H1 (cell line): ENCODE data around the gene EPM2A. TPM values are rescaled to one million over a fixed set of nuclear protein-coding genes. Genes with fewer than 3 reads are reported as not detected.
"Not testable (repeated sequence)": the region's sequence is repeated elsewhere in the genome, so short reads cannot be mapped to it uniquely, and the experiment has no call there.

ENCODE experiments used
- CTCF ChIA-PET: fragments of 300-600 bp; sonication (Branson Sonifier 250); formaldehyde crosslinking; loops from one replicate; lab custom pipeline; 2021; ENCODE audit not compliant: partially characterized antibody; lab: Charles Lee
- POLR2A ChIA-PET: fragments of 300-600 bp; sonication (Branson Sonifier 250); formaldehyde crosslinking; loops from one replicate; lab custom pipeline; 2021; ENCODE audit warnings: inconsistent platforms; ENCODE audit not compliant: partially characterized antibody; lab: Charles Lee
- DNase-seq, 2 experiments: peaks; one replicate each; pipeline versions ENCODE4 v3.0.0 to v3.0.0-alpha.2; 2010 to 2022; ENCODE audit warnings: low spot score in 2 of 2, low read depth in 1 of 2, mixed read lengths in 1 of 2
- FAIRE-seq: peaks from 2 replicates; lab custom pipeline; 2011; peaks lifted over from hg19 to GRCh38; lab: Jason Lieb, UNC
- H2AFZ ChIP-seq: 2 replicates; pipeline ENCODE4 v1.8.1; 2012; ENCODE audit warnings: low read length, inconsistent platforms
- H2AK5ac ChIP-seq: 2 replicates; pipeline ENCODE4 v1.6.1; 2013; ENCODE audit warnings: low read depth, low read length
- H2BK120ac ChIP-seq: replicated peaks from 2 replicates; pipeline ENCODE3; 2013; ENCODE audit warnings: low read depth, low read length, inconsistent platforms
- H2BK12ac ChIP-seq: 2 replicates; pipeline ENCODE4 v1.6.1; 2013; ENCODE audit warnings: low read depth, low read length
- H2BK15ac ChIP-seq: 2 replicates; pipeline ENCODE4 v1.6.1; 2013; ENCODE audit warnings: low read length
- H2BK20ac ChIP-seq: 2 replicates; pipeline ENCODE4 v1.6.1; 2013; ENCODE audit warnings: low read length
- H2BK5ac ChIP-seq: 2 replicates; pipeline ENCODE4 v1.6.1; 2013; ENCODE audit warnings: low read depth, low read length
- H3K14ac ChIP-seq: 2 replicates; pipeline ENCODE4 v1.6.1; 2013; ENCODE audit warnings: inconsistent platforms; ENCODE audit not compliant: insufficient read length
- H3K18ac ChIP-seq: 2 replicates; pipeline ENCODE4 v1.6.1; 2013; ENCODE audit warnings: low read length; ENCODE audit errors: extremely low read depth
- H3K23ac ChIP-seq: 2 replicates; pipeline ENCODE4 v1.6.1; 2013; ENCODE audit warnings: inconsistent platforms; ENCODE audit not compliant: insufficient read length
- H3K23me2 ChIP-seq: 2 replicates; pipeline ENCODE4 v1.6.1; 2013; ENCODE audit warnings: low read depth, low read length
- H3K27ac ChIP-seq: 2 replicates; pipeline ENCODE4 v1.6.1; 2011; ENCODE audit warnings: low read depth, low read length, inconsistent platforms
- H3K27me3 ChIP-seq, 4 experiments: replicated peaks in 1 of 4; 1 replicate in 1 of 4; 2 replicates in 3 of 4; pipeline versions ENCODE4 v1.6.1 to v1.8.1; 2011 to 2013; ENCODE audit warnings: low read length in 3 of 4, mild to moderate bottlenecking in 3 of 4, inconsistent platforms in 2 of 4, mixed read lengths in 2 of 4, moderate library complexity in 1 of 4; ENCODE audit not compliant: control insufficient read depth in 3 of 4, insufficient read depth in 3 of 4; ENCODE audit errors: extremely low read depth in 1 of 4
- H3K36me3 ChIP-seq, 4 experiments: 2 replicates each; pipeline versions ENCODE4 v1.6.1 to v1.8.1; 2011 to 2013; ENCODE audit warnings: mild to moderate bottlenecking in 4 of 4, low read length in 3 of 4, moderate library complexity in 2 of 4, control low read depth in 1 of 4, inconsistent platforms in 1 of 4; ENCODE audit not compliant: insufficient read depth in 4 of 4, control insufficient read depth in 2 of 4
- H3K4ac ChIP-seq: replicated peaks from 2 replicates; pipeline ENCODE3; 2013; ENCODE audit warnings: low read length, low read depth, mixed read lengths, inconsistent platforms; ENCODE audit not compliant: insufficient read length
- H3K4me1 ChIP-seq, 4 experiments: replicated peaks in 1 of 4; 1 replicate in 1 of 4; 2 replicates in 3 of 4; pipeline versions ENCODE4 v1.6.1 to v1.8.1; 2011 to 2013; ENCODE audit warnings: low read length in 3 of 4, inconsistent platforms in 2 of 4, mixed read lengths in 1 of 4; ENCODE audit not compliant: insufficient read depth in 4 of 4, control insufficient read depth in 3 of 4
- H3K4me2 ChIP-seq, 2 experiments: 2 replicates each; pipeline versions ENCODE4 v1.6.1 to v1.8.1; 2011 to 2013; ENCODE audit warnings: low read depth in 2 of 2, low read length in 2 of 2, control low read depth in 1 of 2, inconsistent platforms in 1 of 2, mild to moderate bottlenecking in 1 of 2; ENCODE audit not compliant: insufficient read depth in 1 of 2
- H3K4me3 ChIP-seq, 4 experiments: fragments of 200-600, 300-600 bp in 1 of 4; sonication (generic), shearing (Covaris generic), sonication (Bioruptor Twin) in 1 of 4; 2 replicates each; pipeline versions ENCODE4 v1.5.1 to v1.8.1; 2011 to 2016; ENCODE audit warnings: low read length in 4 of 4, low read depth in 3 of 4, control low read depth in 2 of 4, inconsistent platforms in 2 of 4, mild to moderate bottlenecking in 2 of 4, mixed read lengths in 1 of 4, moderate library complexity in 1 of 4; ENCODE audit not compliant: insufficient read depth in 2 of 4; ENCODE audit errors: extremely low read depth in 1 of 4
- H3K56ac ChIP-seq: replicated peaks from 2 replicates; pipeline ENCODE3; 2013; ENCODE audit warnings: low read depth, mild to moderate bottlenecking, mixed read lengths, low read length, inconsistent platforms; ENCODE audit not compliant: insufficient read length
- H3K79me1 ChIP-seq: 2 replicates; pipeline ENCODE4 v1.6.1; 2013; ENCODE audit warnings: low read depth, low read length, control low read depth
- H3K79me2 ChIP-seq, 2 experiments: 2 replicates each; pipeline versions ENCODE4 v1.6.1 to v1.8.1; 2012 to 2013; ENCODE audit warnings: low read length in 2 of 2, mild to moderate bottlenecking in 2 of 2, inconsistent platforms in 1 of 2; ENCODE audit not compliant: insufficient read depth in 2 of 2, control insufficient read depth in 1 of 2
- H3K9ac ChIP-seq, 4 experiments: replicated peaks in 1 of 4; 1 replicate in 1 of 4; 2 replicates in 3 of 4; pipeline versions ENCODE4 v1.6.1 to v1.8.1; 2011 to 2013; ENCODE audit warnings: low read depth in 3 of 4, low read length in 3 of 4, control low read depth in 2 of 4, mild to moderate bottlenecking in 2 of 4, moderate library complexity in 2 of 4, inconsistent platforms in 1 of 4; ENCODE audit errors: extremely low read depth in 1 of 4
- H3K9me3 ChIP-seq, 2 experiments: 2 replicates each; pipeline versions ENCODE4 v1.6.1 to v1.8.1; 2012 to 2013; ENCODE audit warnings: mild to moderate bottlenecking in 2 of 2, moderate library complexity in 2 of 2, control low read depth in 1 of 2, inconsistent platforms in 1 of 2, low read depth in 1 of 2, low read length in 1 of 2, mixed read lengths in 1 of 2; ENCODE audit not compliant: insufficient read depth in 2 of 2
- H4K20me1 ChIP-seq, 2 experiments: replicated peaks in 1 of 2; 2 replicates each; pipeline versions ENCODE3 to v1.8.1; 2011 to 2013; ENCODE audit warnings: inconsistent platforms in 2 of 2, low read length in 2 of 2, mild to moderate bottlenecking in 1 of 2; ENCODE audit not compliant: insufficient read depth in 2 of 2, control insufficient read depth in 1 of 2
- H4K5ac ChIP-seq: 2 replicates; pipeline ENCODE4 v1.6.1; 2013; ENCODE audit warnings: low read length, low read depth, mixed read lengths, inconsistent platforms; ENCODE audit not compliant: insufficient read length
- H4K8ac ChIP-seq: 2 replicates; pipeline ENCODE4 v1.8.0; 2013; ENCODE audit warnings: mild to moderate bottlenecking, moderate library complexity, low read length, inconsistent platforms; ENCODE audit not compliant: insufficient read depth; ENCODE audit errors: extremely low read depth
- H4K91ac ChIP-seq: replicated peaks from 2 replicates; pipeline ENCODE3; 2013; ENCODE audit warnings: low read length, mixed read lengths, inconsistent platforms; ENCODE audit not compliant: insufficient read length
- WGBS, 2 experiments: shearing (Covaris generic) in 1 of 2; methylation state at CpG; one replicate each; pipeline versions ENCODE4 v1.1.6 to v1.1.7; 2013 to 2015; ENCODE audit warnings: low lambda C conversion rate in 2 of 2, mixed read lengths in 2 of 2, inconsistent platforms in 1 of 2, low coverage in 1 of 2, missing lambda C conversion rate in 1 of 2; ENCODE audit not compliant: insufficient replicate concordance in 2 of 2, insufficient coverage in 1 of 2, insufficient read length in 1 of 2; ENCODE audit errors: extremely low coverage in 1 of 2, missing lambda C conversion rate in 1 of 2; 5-methylcytosine and 5-hydroxymethylcytosine counted together
- polyA plus RNA-seq, 7 experiments: library from polyadenylated mRNA; depleted of rRNA in 3 of 7; stranded (reverse) in 5 of 7; unstranded in 2 of 7; fragments of >200 nt in 5 of 7; fragments of 200-250 nt in 2 of 7; gene quantifications; 1 replicate in 5 of 7; 2 replicates in 1 of 7; 4 replicates in 1 of 7; pipeline versions ENCODE4 v1.2.1 to v1.2.3, GENCODE V29; 2011 to 2013; ENCODE audit warnings: missing spikeins in 2 of 7, mixed read lengths in 2 of 7
- total RNA-seq: library from RNA; stranded (reverse); fragmentation: NEBNext Ultra II Directional; extraction: Animal tissue kit (Norgen Biotek cat#: 25700); gene quantifications from 2 replicates; pipeline ENCODE4 v1.2.1, GENCODE V29; 2021

The EPM2A gene
- total and polyA plus RNA-seq, 2 of the 8 experiments (the other 6 are each of a cell fraction or from before 2014, with no cell fraction given), result 2.3 to 6.2 TPM

DNA sequence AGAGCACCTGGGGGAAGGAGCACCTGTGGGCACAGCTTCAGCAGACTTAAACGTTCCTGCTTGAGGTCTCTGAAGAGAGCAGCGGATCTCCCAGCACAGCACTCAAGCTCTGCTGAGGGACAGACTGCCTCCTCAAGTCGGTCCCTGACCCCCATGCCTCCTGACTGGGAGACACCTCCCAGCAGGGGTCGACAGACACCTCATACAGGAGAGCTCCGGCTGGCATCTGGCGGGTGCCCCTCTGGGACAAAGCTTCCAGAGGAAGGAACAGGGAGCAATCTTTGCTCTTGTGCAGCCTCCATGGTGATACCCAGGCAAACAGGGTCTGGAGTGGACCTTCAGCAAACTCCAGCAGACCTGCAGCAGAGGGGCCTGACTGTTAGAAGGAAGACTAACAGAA, 7.2 kb upstream of the EPM2A start:
- H3K79me1 ChIP-seq, H2AFZ ChIP-seq, H2BK15ac ChIP-seq, H2AK5ac ChIP-seq, FAIRE-seq, H3K4me1 ChIP-seq, H3K14ac ChIP-seq, POLR2A ChIA-PET, H3K36me3 ChIP-seq, H3K9ac ChIP-seq, H2BK20ac ChIP-seq, H3K9me3 ChIP-seq, H2BK12ac ChIP-seq, DNase-seq, H4K91ac ChIP-seq, H3K79me2 ChIP-seq, H3K18ac ChIP-seq, H2BK5ac ChIP-seq, H4K5ac ChIP-seq, H2BK120ac ChIP-seq, H3K27me3 ChIP-seq, H3K23ac ChIP-seq, H3K56ac ChIP-seq, H3K4me3 ChIP-seq, H3K4ac ChIP-seq, H4K20me1 ChIP-seq, H3K4me2 ChIP-seq, H3K23me2 ChIP-seq, H4K8ac ChIP-seq, H3K27ac ChIP-seq: not testable (repeated sequence)
- WGBS, 2 experiments, result 94% methylated on average over 3 of the region's 6 CpGs; no CpG with 5 or more reads in 1 of the 2 experiments
- CTCF ChIA-PET, result interaction anchor here (0.6 to 1.8 kb wide), 2 partner anchors 11 to 1564 kb away, joined by 3 to 5 read pairs; no protein-coding TSS in a partner anchor

DNA sequence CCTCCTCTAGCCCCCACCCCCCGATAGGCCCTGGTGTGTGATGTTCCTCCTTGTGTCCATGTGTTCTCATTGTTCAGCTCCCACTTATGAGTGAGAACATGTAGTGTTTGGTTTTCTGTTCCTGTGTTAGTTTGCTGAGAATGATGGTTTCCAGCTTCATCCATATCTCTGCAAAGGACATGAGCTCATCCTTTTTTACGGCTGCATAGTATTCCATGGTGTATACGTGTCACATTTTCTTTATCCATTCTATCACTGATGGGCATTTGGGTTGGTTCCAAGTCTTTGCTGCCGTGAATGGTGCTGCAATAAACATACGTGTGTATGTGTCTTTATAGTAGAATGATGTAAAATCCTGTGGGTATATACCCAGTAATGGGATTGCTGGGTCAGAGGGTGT, 4.4 kb upstream of the EPM2A start:
- H3K4me1 ChIP-seq, CTCF ChIA-PET, FAIRE-seq, H3K4me3 ChIP-seq, H4K91ac ChIP-seq, H2BK120ac ChIP-seq, H3K36me3 ChIP-seq, H4K5ac ChIP-seq, H3K4me2 ChIP-seq, H3K79me1 ChIP-seq, H4K20me1 ChIP-seq, H3K4ac ChIP-seq, H3K9me3 ChIP-seq, DNase-seq, H3K56ac ChIP-seq, H2BK20ac ChIP-seq, H3K23me2 ChIP-seq, H2BK15ac ChIP-seq, H2BK5ac ChIP-seq, H3K27me3 ChIP-seq, H3K18ac ChIP-seq, H2BK12ac ChIP-seq, H2AK5ac ChIP-seq, H3K27ac ChIP-seq, H3K9ac ChIP-seq, H3K14ac ChIP-seq, H3K23ac ChIP-seq, POLR2A ChIA-PET, H3K79me2 ChIP-seq, H2AFZ ChIP-seq, H4K8ac ChIP-seq: not testable (repeated sequence)
- WGBS, 2 experiments, result 96% methylated on average over 5 of the region's 5 CpGs; no CpG with 5 or more reads in 1 of the 2 experiments
